ENCODE measurements around the gene SSBP4.

SSBP4 gene

GRCh38 chr19:18389726-18390064 is 29.5 kb upstream of the SSBP4 start:
- H3K27ac ChIP-seq: peak overlapping the region; percentile 69
- TF ChIP-seq CTCF (IDR thresholded peaks at IDR 0.05) (no peak), ZFX (IDR thresholded peaks at IDR 0.05; ENCODE audit: borderline replicate concordance) (no peak)

DNA sequence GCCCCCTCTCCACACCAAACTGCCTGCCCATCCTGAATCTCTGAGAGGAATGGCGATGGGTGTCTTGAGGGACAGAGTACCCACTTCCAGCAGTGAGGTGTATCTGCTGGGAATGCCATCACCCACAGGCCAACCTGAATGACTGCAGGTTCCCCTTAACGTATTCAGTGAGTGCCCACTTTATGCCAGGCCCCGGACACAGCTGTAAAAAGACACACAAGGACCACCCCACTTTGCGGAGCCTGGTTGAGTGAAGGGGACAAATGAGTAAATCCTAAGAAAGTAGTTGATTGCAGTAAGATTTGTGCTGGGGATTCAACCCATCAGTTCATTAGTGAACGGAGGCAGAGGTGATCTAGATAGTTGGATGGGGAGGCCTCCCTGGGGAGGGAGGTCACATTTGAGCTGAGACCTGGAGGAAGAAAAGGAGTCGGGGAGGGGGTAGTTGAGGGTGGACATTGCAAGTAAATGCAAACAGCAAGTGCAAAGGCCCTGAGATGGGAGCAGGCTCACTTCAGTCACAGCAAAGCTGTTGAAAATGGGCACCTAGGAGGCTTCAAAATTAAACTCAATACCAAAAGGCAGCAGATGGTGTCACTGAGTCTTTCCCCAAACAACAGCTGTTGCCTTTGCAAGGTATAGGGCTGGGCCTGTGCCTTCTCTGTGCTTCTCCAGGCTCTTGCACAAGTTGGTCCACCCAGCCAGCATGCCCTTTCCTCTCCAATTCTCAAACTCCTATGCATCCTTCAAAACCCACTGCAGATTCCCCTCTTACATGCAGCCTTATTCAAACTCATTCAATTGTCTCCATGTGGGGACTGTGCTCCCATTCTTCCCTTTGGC is 28.9 kb upstream of the SSBP4 start:
- TF ChIP-seq CTCF (IDR thresholded peaks at IDR 0.05) (no peak), ZFX (IDR thresholded peaks at IDR 0.05; ENCODE audit: borderline replicate concordance) (no peak)
- peak overlapping the region; percentile 69 for H3K27ac ChIP-seq

DNA sequence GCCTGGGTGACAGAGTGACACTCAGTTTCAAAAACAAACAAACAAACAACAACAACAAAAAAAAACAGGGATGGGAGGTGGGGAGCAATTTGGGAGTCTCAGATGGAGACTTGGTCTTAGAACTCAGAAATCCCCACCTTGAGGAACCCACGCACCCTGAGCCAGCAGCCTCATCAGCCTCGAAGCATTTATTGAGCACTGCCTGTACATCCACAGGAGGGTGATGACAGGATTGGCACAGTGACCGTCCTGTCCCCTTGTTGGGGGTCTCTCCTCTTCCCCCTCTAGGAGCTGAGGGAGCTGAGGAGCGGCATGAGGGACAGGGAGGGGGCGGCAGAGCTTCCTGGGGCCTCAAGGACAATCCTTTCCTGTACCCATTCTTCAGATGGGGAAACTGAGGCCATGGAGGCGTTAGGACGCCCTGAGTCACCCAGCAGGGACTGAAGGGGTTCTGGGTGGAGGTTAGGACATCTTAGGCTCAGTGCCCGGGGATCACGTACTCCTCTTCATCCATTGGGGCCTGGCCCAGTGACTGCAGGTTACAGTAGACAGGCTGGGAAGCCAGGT is 27.6 kb upstream of the SSBP4 start:
- H3K27ac ChIP-seq: no peak overlapping the region
- TF ChIP-seq CTCF (IDR thresholded peaks at IDR 0.05) (no peak), ZFX (IDR thresholded peaks at IDR 0.05; ENCODE audit: borderline replicate concordance) (no peak)

DNA sequence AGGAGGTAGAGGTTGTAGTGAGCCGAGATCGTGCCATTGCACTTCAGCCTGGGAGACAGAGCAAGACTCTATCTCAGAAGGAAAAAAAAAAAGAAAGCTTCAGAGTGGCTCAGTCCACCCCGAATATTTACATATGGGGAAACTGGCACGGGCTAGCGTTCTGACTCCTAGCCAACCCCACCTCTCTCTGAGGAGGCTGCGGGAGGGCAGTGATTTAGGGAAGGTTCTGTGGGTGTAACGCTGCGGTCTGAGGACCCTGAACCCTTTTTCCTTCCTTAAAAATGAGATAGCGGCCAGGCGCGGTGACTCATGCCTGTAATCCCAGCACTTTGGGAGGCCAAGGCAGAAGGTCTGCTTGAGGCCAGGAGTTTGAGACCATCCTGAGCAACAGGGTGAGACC is 26.8 kb upstream of the SSBP4 start:
- H3K27ac ChIP-seq: no peak overlapping the region
- TF ChIP-seq ZFX (IDR thresholded peaks at IDR 0.05; ENCODE audit: borderline replicate concordance) (no peak), CTCF (IDR thresholded peaks at IDR 0.05) (no peak)

DNA sequence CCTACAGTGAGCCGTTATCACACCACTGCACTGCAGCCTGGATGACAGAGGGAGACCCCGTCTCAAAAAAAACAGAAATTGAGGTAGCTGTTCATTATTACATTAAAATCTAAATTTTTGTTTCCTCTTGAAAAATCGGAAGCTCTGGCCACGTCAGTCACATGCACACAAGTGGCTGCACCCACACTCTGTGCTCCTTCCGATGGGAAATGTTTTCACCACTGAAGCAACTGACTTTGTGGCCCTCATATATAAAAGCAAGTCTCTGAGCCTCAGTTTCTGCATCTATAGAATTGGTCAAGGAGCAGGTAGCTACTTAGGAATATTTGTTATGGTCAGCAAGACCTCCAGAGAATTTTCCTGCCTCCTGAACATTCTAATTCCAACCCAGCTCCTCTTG is 26.3 kb upstream of the SSBP4 start:
- TF ChIP-seq CTCF (IDR thresholded peaks at IDR 0.05): no peak
- no peak for TF ChIP-seq ZFX (IDR thresholded peaks at IDR 0.05; ENCODE audit: borderline replicate concordance)
- no peak overlapping the region for H3K27ac ChIP-seq

- TF ChIP-seq CTCF (IDR thresholded peaks at IDR 0.05): no peak
- no peak for TF ChIP-seq ZFX (IDR thresholded peaks at IDR 0.05; ENCODE audit: borderline replicate concordance)
Measured at GRCh38 chr19:18393836-18394235, 25.4 kb upstream of the SSBP4 start.

DNA sequence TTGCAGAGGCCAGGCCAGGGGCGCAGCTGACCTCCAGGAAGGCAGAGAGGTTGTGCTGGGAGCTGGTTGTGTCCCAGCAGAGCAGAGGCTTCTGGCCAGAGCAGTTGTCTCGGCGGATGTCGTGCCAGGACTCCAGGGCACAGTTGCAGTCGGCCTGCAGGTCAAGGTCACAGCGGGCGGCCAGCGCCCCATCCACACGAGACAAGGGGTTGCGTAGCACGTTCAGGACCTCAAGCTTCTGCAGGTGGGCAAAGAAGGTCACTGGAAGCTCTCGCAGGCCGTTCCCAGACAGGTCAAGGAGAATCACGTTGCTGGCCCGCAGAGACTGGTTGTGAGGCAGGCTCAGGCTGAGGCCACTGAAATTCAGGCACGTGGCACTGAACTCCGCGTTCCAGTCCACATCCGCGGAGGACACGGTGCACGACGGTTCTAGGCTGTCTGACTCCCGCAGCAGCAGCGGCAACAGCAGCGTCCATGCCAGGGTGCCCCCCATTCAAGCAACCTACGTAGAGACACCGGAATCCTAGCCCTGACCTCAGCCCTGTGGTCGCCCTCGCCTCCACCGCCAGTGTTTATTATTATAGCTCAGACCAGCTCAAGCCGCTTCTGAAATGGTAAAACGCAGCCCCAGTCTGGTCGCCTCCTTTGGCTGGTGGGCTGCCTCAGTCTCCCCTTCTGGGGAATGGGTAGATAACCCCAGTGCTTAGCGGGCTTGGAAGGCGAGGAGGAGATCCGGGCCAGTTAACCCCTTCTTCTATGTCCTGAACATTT is 22.5 kb upstream of the SSBP4 start:
- TF ChIP-seq ZFX (IDR thresholded peaks at IDR 0.05; ENCODE audit: borderline replicate concordance) (no peak), CTCF (IDR thresholded peaks at IDR 0.05) (no peak)
- no peak overlapping the region for H3K27ac ChIP-seq

More at GRCh38 chr19:18393836-18394235, 25.4 kb upstream of the SSBP4 start:
- no peak overlapping the region for H3K27ac ChIP-seq
